ENCODE measurements around the gene CDH4. TPM values are rescaled to one million over a fixed set of nuclear protein-coding genes. Genes with fewer than 3 reads are reported as not detected.

CDH4 gene
- total and polyA plus RNA-seq, 2 donors (not counting 1 experiment from before 2014, with no cell fraction given) = not detected

DNA sequence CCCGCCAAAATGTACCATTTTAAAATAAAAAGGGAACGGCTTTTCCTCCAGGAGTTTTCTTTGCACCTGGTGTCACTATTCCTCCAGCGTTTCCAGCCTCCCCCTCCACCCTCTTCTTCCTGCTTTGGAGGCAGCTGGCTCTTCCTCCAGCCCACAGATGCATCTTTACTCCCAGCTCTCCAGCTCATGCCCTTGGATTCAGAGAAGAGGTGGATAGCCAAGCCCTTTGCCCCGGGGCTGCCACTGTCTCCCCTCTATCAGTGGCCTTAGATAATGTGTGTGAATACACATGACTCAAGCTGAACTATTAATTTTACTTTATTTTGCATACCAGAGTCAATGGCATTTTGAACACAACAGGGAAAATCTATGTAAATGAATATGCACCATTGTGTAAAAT, 15.3 kb upstream of the CDH4 start:
- ChIA-PET POLR2A (no interaction called here), CTCF (no interaction called here)
- no peaks in the 10 kb centered on the region for H4K20me1 ChIP-seq (ENCODE audit: control insufficient read depth, insufficient read depth, low read length, poor library complexity, severe bottlenecking)
- Mint-ChIP-seq H3K4me1 (no peaks in the 10 kb centered on the region), H3K27ac (no peak overlapping the region), H3K4me3 (no peak overlapping the region), H3K27me3 (no peaks in the 10 kb centered on the region), H3K9me3 (ENCODE audit: insufficient read depth) (peaks cover 5% of the 10 kb centered on the region)
- 66% methylated on average over 2 of the region's 4 CpGs for WGBS (ENCODE audit: insufficient coverage)
- DNase-seq (no peak), ATAC-seq (ENCODE audit: low read depth) (no peak)
- no peak overlapping the region for H3K27ac ChIP-seq (ENCODE audit: low read length in 2 of 2)
- H3K9ac ChIP-seq (ENCODE audit: low read length) = no peak overlapping the region
- intact Hi-C loops (cut with micrococcal nuclease) = no loop called here
- no peaks in the 10 kb centered on the region for H3K4me1 ChIP-seq (ENCODE audit: control insufficient read depth in 2 of 2, insufficient read depth in 2 of 2, low read length in 2 of 2)
- H3K27me3 ChIP-seq (replicated peaks in 1 of 4; ENCODE audit: control extremely low read depth in 1 of 4, control insufficient read depth in 3 of 4, insufficient read depth in 4 of 4, low read length in 3 of 4) = no peaks in the 10 kb centered on the region
- H3K4me3 ChIP-seq (ENCODE audit: control extremely low read depth in 1 of 5, extremely low read depth in 1 of 5, insufficient read depth in 1 of 5, low read depth in 2 of 5, low read length in 4 of 5) = no peak overlapping the region
- no peak overlapping the region for H3K4me2 ChIP-seq (replicated peaks; ENCODE audit: low read depth, low read length, poor library complexity, severe bottlenecking)
- H3K36me3 ChIP-seq (replicated peaks in 1 of 2; ENCODE audit: control extremely low read depth in 1 of 2, control insufficient read depth in 1 of 2, extremely low read depth in 1 of 2, insufficient read depth in 2 of 2, low read length in 1 of 2) = no peaks in the 10 kb centered on the region
- TF ChIP-seq EZH2 (IDR thresholded peaks at IDR 0.05; ENCODE audit: borderline replicate concordance, insufficient read depth, low read depth, low read length, poor library complexity, severe bottlenecking) (no peak), CTCF (IDR thresholded peaks at IDR 0.05) (no peak)
- H3K9me3 ChIP-seq (ENCODE audit: control extremely low read depth in 1 of 3, control insufficient read depth in 2 of 3, insufficient read depth in 1 of 3, low read length in 2 of 3) = peaks cover 0 to 25% (median 0%) of the 10 kb centered on the region in 3 donors
- H2AFZ ChIP-seq (ENCODE audit: insufficient read depth, low read depth, low read length, poor library complexity, severe bottlenecking) = no peak overlapping the region
- no peaks in the 10 kb centered on the region for H3K79me2 ChIP-seq (ENCODE audit: control insufficient read depth, insufficient read depth, low read length)

GRCh38 chr20:61238813-61239212, 13.2 kb upstream of the CDH4 start:
- no peaks in the 10 kb centered on the region for H3K4me1 Mint-ChIP-seq
- ATAC-seq (ENCODE audit: low read depth) (no peak), DNase-seq (no peak)
- WGBS (ENCODE audit: insufficient coverage) = 49% methylated on average over 4 of the region's 4 CpGs
- H3K79me2 ChIP-seq (ENCODE audit: control insufficient read depth, insufficient read depth, low read length) = no peaks in the 10 kb centered on the region
- H3K27ac Mint-ChIP-seq = no peak overlapping the region
- no peaks in the 10 kb centered on the region for H3K36me3 ChIP-seq (replicated peaks in 1 of 2; ENCODE audit: control extremely low read depth in 1 of 2, control insufficient read depth in 1 of 2, extremely low read depth in 1 of 2, insufficient read depth in 2 of 2, low read length in 1 of 2)
- no peak overlapping the region for H3K4me2 ChIP-seq (replicated peaks; ENCODE audit: low read depth, low read length, poor library complexity, severe bottlenecking)
- H3K9me3 Mint-ChIP-seq (ENCODE audit: insufficient read depth) = no peaks in the 10 kb centered on the region
- no peaks in the 10 kb centered on the region for H3K27me3 ChIP-seq (replicated peaks in 1 of 4; ENCODE audit: control extremely low read depth in 1 of 4, control insufficient read depth in 3 of 4, insufficient read depth in 4 of 4, low read length in 3 of 4)
- no peak overlapping the region for H3K27ac ChIP-seq (ENCODE audit: low read length in 2 of 2)
- H3K4me3 ChIP-seq (ENCODE audit: control extremely low read depth in 1 of 5, extremely low read depth in 1 of 5, insufficient read depth in 1 of 5, low read depth in 2 of 5, low read length in 4 of 5) = no peak overlapping the region
- ChIA-PET POLR2A (no interaction called here), CTCF (no interaction called here)
- no peak overlapping the region for H3K9ac ChIP-seq (ENCODE audit: low read length)
- H3K4me1 ChIP-seq (ENCODE audit: control insufficient read depth in 2 of 2, insufficient read depth in 2 of 2, low read length in 2 of 2) = no peaks in the 10 kb centered on the region
- intact Hi-C loops (cut with micrococcal nuclease) = no loop called here
- peaks cover 0 to 19% (median 0%) of the 10 kb centered on the region in 3 donors for H3K9me3 ChIP-seq (ENCODE audit: control extremely low read depth in 1 of 3, control insufficient read depth in 2 of 3, insufficient read depth in 1 of 3, low read length in 2 of 3)
- H4K20me1 ChIP-seq (ENCODE audit: control insufficient read depth, insufficient read depth, low read length, poor library complexity, severe bottlenecking) = no peaks in the 10 kb centered on the region
- no peak overlapping the region for H2AFZ ChIP-seq (ENCODE audit: insufficient read depth, low read depth, low read length, poor library complexity, severe bottlenecking)
- H3K27me3 Mint-ChIP-seq = no peaks in the 10 kb centered on the region
- H3K4me3 Mint-ChIP-seq = no peak overlapping the region
- TF ChIP-seq CTCF (IDR thresholded peaks at IDR 0.05) (no peak), EZH2 (IDR thresholded peaks at IDR 0.05; ENCODE audit: borderline replicate concordance, insufficient read depth, low read depth, low read length, poor library complexity, severe bottlenecking) (no peak)

All from B cell (primary cell).